ENCODE measurements around the gene FIS1. TPM values are rescaled to one million over a fixed set of nuclear protein-coding genes. Genes with fewer than 3 reads are reported as not detected.

FIS1 gene
- total and polyA plus RNA-seq, 4 experiments from 2014 or later: 100 to 198 (median 145) TPM

DNA sequence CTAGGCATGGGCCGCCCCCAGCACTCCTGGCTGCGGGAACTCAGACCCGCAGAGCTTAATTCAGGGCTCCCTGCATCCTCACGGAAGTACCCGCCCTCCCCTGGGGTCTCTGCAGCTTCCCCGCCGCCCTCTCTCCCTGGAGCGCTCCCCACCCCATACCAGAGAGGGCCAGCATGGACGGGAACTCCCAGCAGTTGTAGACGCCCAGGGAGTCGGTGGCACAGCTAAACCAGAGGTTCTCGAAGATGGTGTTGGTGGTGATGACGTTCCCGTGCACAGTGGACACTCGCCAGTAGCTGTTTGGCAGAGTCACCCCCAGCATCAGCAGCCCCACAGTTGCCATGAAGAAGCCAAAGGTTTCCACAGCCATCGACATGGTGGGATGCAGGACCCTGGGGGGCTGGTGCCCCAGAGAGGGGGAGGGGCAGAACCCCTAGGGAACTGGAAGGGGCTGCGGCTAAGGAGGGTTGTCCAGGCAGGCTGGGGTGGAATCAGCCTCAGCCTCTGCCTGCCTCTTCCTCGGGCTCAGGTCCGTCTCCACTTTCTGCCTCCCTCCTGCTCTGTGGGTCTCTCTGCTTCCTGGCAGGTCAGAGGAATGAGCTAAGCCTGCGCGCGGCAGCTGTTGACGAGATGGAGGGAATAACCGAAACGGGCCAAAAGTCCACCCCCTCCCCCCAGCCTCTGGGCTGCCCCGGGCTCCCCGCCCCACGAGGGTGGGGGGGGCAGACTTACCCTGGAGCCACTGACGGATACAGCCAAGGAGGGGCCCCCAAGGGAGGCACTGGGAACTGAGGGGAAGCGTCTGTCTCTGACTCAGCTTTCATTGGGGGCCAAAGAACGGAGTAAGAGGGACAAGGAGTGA lies 7.4 kb downstream of the FIS1 start, which contains the start of gene CLDN15:
Gene CLDN15 (minus strand): TSS at position 597 of the 862 bp plus-strand sequence. CDS start 221 bp downstream, at position 376.
- no peak within 1 kb of the TSS for H3K4me3 Mint-ChIP-seq
- Histone ChIP-seq H3K9me3 (ENCODE audit: control insufficient read depth in 1 of 2, low read length in 2 of 2) (no peaks in the 10 kb centered on the region), H3K36me3 (ENCODE audit: insufficient read depth, low read length) (peaks cover 34% of the 10 kb centered on the region), H3K27ac (ENCODE audit: low read depth, low read length) (no peak within 1 kb of the TSS), H3K27me3 (ENCODE audit: insufficient read depth, low read length) (no peaks in the 10 kb centered on the region), H3K4me3 (ENCODE audit: low read length in 2 of 2) (no peak within 1 kb of the TSS), H3K4me1 (ENCODE audit: insufficient read depth, low read length) (no peaks in the 10 kb centered on the region)
- peak within 1 kb of the TSS in 1 of 7 donors; percentile 35 for H3K27ac Mint-ChIP-seq
- H3K9me3 Mint-ChIP-seq: no peaks in the 10 kb centered on the region
- ChIA-PET POLR2A (ENCODE audit: partially characterized antibody) (interaction anchor here (1.0 to 2.0 kb wide), 3 partner anchors 11 to 20 kb away, joined by 4 to 6 read pairs (median 4); partner anchors contain the start of genes PLOD3 and ZNHIT1), CTCF (ENCODE audit: partially characterized antibody) (interaction anchor here (1.4 kb wide), 1 partner anchor 12 kb away, joined by 4 read pairs; no protein-coding TSS in a partner anchor)
- H3K4me1 Mint-ChIP-seq: peaks cover 0 to 8% (median 1%) of the 10 kb centered on the region in 4 donors
- no peaks in the 10 kb centered on the region for H3K27me3 Mint-ChIP-seq
- intact Hi-C loops (cut with micrococcal nuclease): no loop called here
- H3K36me3 Mint-ChIP-seq: peaks cover 4 to 20% of the 10 kb centered on the region in 2 donors
- DNase-seq: no peak

DNA sequence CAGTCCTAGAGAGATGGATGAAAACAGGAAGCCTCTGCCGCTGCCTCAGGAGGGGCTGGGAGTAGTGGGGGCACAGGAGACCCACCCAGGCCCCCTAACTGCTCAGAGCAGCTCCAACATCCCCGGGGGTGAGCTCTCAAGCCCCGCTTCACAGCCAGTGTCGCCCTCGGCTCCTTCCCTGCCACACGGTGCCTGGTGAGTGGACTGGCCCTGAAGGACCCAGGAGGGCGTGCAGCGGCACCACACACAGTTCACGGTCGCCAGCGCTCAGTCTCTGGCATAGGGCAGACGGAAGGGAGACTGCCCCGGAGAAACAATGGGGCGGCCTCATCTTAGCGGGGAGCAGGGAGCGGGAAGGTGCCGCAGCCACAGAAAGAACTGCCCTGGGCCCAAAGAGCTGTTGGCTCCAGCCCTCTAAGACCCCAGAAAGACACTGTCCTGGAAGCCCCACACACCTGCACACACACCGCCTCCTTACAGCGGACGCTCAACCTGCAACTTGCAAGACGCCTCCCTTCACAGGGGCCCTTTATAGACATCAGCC lies 8.5 kb downstream of the FIS1 start:
- ChIA-PET CTCF (ENCODE audit: partially characterized antibody) (interaction anchor here (2.9 kb wide), 1 partner anchor 8 kb away, joined by 24 read pairs; the partner anchor contains the start of gene FIS1), POLR2A (ENCODE audit: partially characterized antibody) (interaction anchor here (1.0 to 2.0 kb wide), 2 partner anchors 16 to 19 kb away, joined by 4 to 6 read pairs; partner anchors contain the start of genes PLOD3 and ZNHIT1)
- intact Hi-C loops (cut with micrococcal nuclease): no loop called here

DNA sequence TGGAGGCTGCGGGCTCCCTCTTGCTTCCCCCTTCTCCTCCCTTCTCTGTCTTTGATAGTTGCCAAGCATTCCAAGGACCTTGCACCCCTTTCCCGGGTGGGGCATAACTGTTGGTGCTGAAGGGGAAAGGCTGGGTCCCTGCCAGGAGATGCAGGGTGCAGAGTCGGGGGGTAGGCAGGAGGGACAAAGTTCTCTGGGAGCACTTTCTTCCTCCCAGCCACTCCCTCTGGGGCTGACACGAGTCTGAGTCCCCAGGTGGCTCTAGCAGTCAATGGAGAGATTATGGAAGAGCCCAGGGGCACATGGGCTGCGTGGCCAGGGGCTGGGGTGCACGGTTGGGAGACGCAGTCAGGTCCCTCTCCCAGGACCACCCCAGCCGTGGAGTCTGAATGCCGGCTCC lies 9.4 kb downstream of the FIS1 start:
- Histone ChIP-seq H3K27ac (ENCODE audit: low read depth, low read length) (no peak overlapping the region), H3K27me3 (ENCODE audit: insufficient read depth, low read length) (no peaks in the 10 kb centered on the region), H3K4me1 (ENCODE audit: insufficient read depth, low read length) (no peaks in the 10 kb centered on the region), H3K36me3 (ENCODE audit: insufficient read depth, low read length) (peaks cover 28% of the 10 kb centered on the region), H3K4me3 (ENCODE audit: low read length in 2 of 2) (no peak overlapping the region), H3K9me3 (ENCODE audit: control insufficient read depth in 1 of 2, low read length in 2 of 2) (no peaks in the 10 kb centered on the region)
- H3K27me3 Mint-ChIP-seq: no peaks in the 10 kb centered on the region
- intact Hi-C loops (cut with micrococcal nuclease): no loop called here
- peaks cover 0 to 2% (median 0%) of the 10 kb centered on the region in 8 donors for H3K9me3 Mint-ChIP-seq
- no peak overlapping the region for H3K27ac Mint-ChIP-seq
- H3K4me3 Mint-ChIP-seq: no peak overlapping the region
- peaks cover 0 to 4% (median 2%) of the 10 kb centered on the region in 4 donors for H3K4me1 Mint-ChIP-seq
- no peak for DNase-seq
- ChIA-PET CTCF (ENCODE audit: partially characterized antibody) (interaction anchor here (1.8 to 2.9 kb wide), 2 partner anchors 9 to 47 kb away, joined by 4 to 24 read pairs; partner anchors contain the start of gene FIS1), POLR2A (ENCODE audit: partially characterized antibody) (interaction anchor here (1.2 kb wide), 1 partner anchor 8 kb away, joined by 7 read pairs; no protein-coding TSS in a partner anchor)
- peaks cover 7 to 21% of the 10 kb centered on the region in 2 donors for H3K36me3 Mint-ChIP-seq

More for the DNA sequence above, 8.5 kb downstream of the FIS1 start:
- no peak for DNase-seq
- H3K9me3 ChIP-seq (ENCODE audit: control insufficient read depth in 1 of 2, low read length in 2 of 2): no peaks in the 10 kb centered on the region
- no peak overlapping the region for H3K4me3 Mint-ChIP-seq
- H3K4me3 ChIP-seq (ENCODE audit: low read length in 2 of 2): no peak overlapping the region
- peaks cover 4 to 22% of the 10 kb centered on the region in 2 donors for H3K36me3 Mint-ChIP-seq
- H3K4me1 Mint-ChIP-seq: peaks cover 0 to 5% (median under 1%) of the 10 kb centered on the region in 4 donors
- no peak overlapping the region for H3K27ac ChIP-seq (ENCODE audit: low read depth, low read length)
- no peaks in the 10 kb centered on the region for H3K27me3 Mint-ChIP-seq
- no peaks in the 10 kb centered on the region for H3K9me3 Mint-ChIP-seq
- H3K27me3 ChIP-seq (ENCODE audit: insufficient read depth, low read length): no peaks in the 10 kb centered on the region
- peaks cover 34% of the 10 kb centered on the region for H3K36me3 ChIP-seq (ENCODE audit: insufficient read depth, low read length)
- no peak overlapping the region for H3K27ac Mint-ChIP-seq
- H3K4me1 ChIP-seq (ENCODE audit: insufficient read depth, low read length): no peaks in the 10 kb centered on the region

DNA sequence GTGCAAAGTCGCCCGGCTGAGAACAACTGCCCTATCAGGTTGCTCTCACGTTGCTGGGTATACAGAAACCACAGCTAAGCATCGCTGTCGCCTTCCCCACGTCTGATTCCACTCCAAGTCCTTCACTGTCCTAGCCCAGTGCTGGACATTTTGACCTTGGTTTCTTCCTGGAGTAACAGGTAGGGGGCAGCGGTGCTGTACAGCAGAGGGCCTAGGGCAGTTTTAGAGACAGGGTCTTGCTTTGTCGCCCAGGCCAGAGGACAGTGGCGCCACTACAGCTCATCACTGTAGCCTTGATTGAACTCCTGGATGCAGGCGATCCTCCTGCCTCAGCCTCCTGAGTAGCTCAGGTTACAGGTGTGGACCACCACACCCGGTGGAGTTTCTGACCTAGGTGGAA lies 9.8 kb downstream of the FIS1 start:
- ChIA-PET POLR2A (ENCODE audit: partially characterized antibody) (interaction anchor here (1.2 to 2.8 kb wide), 2 partner anchors 8 to 17 kb away, joined by 7 read pairs; no protein-coding TSS in a partner anchor), CTCF (ENCODE audit: partially characterized antibody) (interaction anchor here (1.8 to 2.9 kb wide), 2 partner anchors 9 to 47 kb away, joined by 4 to 24 read pairs; partner anchors contain the start of gene FIS1)
- Mint-ChIP-seq H3K27ac (peak overlapping the region in 1 of 7 donors; percentile 32), H3K9me3 (peaks cover 0 to 2% (median 0%) of the 10 kb centered on the region in 8 donors), H3K4me3 (no peak overlapping the region), H3K4me1 (peaks cover 0 to 4% (median 2%) of the 10 kb centered on the region in 4 donors), H3K36me3 (peaks cover 8 to 22% of the 10 kb centered on the region in 2 donors), H3K27me3 (no peaks in the 10 kb centered on the region)
- H3K36me3 ChIP-seq (ENCODE audit: insufficient read depth, low read length): peaks cover 23% of the 10 kb centered on the region
- no peak overlapping the region for H3K27ac ChIP-seq (ENCODE audit: low read depth, low read length)
- no peak overlapping the region for H3K4me3 ChIP-seq (ENCODE audit: low read length in 2 of 2)
- intact Hi-C loops (cut with micrococcal nuclease): no loop called here
- no peaks in the 10 kb centered on the region for H3K4me1 ChIP-seq (ENCODE audit: insufficient read depth, low read length)
- DNase-seq: no peak
- no peaks in the 10 kb centered on the region for H3K27me3 ChIP-seq (ENCODE audit: insufficient read depth, low read length)
- no peaks in the 10 kb centered on the region for H3K9me3 ChIP-seq (ENCODE audit: control insufficient read depth in 1 of 2, low read length in 2 of 2)

DNA sequence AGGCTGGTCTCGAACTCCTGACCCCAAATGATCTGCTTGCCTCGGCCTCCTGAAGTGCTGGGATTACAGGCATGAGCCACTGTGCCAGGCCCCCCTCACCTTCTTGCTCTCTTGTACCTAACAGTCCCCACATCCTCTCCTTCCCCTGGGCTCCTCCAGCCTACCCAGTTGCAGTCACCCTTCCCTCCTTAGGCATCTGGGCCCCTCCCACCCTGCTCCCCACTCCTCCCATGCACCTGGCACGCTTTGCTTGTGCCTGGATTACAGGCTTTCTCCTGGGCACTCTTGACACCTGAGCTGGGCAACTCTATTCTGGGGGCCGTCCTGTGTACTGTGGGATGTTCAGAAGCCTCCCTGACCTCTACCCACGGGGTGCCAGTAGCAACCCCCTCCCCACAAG lies 10.2 kb downstream of the FIS1 start:
- CTCF ChIA-PET (ENCODE audit: partially characterized antibody): interaction anchor here (1.8 to 2.9 kb wide), 2 partner anchors 10 to 48 kb away, joined by 4 to 24 read pairs; partner anchors contain the start of gene FIS1
- no peaks in the 10 kb centered on the region for H3K27me3 Mint-ChIP-seq
- peaks cover 0 to 2% (median 0%) of the 10 kb centered on the region in 8 donors for H3K9me3 Mint-ChIP-seq
- no peak overlapping the region for H3K4me3 ChIP-seq (ENCODE audit: low read length in 2 of 2)
- peaks cover 8 to 22% of the 10 kb centered on the region in 2 donors for H3K36me3 Mint-ChIP-seq
- H3K4me1 Mint-ChIP-seq: peaks cover 0 to 4% (median 2%) of the 10 kb centered on the region in 4 donors
- no peak overlapping the region for H3K27ac ChIP-seq (ENCODE audit: low read depth, low read length)
- peaks cover 19% of the 10 kb centered on the region for H3K36me3 ChIP-seq (ENCODE audit: insufficient read depth, low read length)
- no peak overlapping the region for H3K4me3 Mint-ChIP-seq
- H3K27me3 ChIP-seq (ENCODE audit: insufficient read depth, low read length): no peaks in the 10 kb centered on the region
- no peaks in the 10 kb centered on the region for H3K4me1 ChIP-seq (ENCODE audit: insufficient read depth, low read length)
- H3K9me3 ChIP-seq (ENCODE audit: control insufficient read depth in 1 of 2, low read length in 2 of 2): no peaks in the 10 kb centered on the region
- intact Hi-C loops (cut with micrococcal nuclease): no loop called here
- no peak for DNase-seq
- POLR2A ChIA-PET (ENCODE audit: partially characterized antibody): interaction anchor here (1.2 to 2.8 kb wide), 2 partner anchors 9 to 17 kb away, joined by 7 read pairs; no protein-coding TSS in a partner anchor
- peak overlapping the region in 2 of 7 donors; percentile 32 to 41 for H3K27ac Mint-ChIP-seq

DNA sequence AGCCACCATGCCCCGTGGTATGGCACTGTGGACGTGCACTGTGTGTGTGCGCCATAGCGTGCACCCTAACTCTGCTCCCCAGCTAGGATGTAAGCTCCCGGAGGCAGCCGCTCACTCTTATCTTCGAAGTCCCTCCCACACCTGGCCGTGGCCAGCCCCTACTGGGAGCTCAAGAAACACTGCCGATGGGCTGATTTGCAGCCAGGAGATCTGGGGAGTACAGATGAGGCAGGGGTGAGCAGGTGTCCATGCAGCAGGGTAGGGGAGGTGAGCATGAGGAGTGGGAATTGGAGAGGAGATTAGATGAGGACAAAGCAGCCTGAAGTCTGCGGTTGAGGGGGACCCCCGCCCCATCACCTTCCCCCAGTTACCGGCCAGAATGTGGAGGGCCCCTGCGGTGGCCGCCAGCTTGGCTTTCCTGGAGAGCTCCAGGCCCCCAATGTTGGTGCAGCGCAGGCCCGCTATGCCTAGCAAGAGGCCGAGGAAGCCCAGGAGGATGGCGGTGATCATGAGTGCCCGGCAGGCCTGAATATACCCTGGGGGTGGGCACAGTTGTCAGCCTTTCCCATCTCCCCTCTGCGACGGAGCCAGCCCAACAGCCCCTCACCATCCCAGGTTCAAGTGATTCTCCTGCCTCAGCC lies 10.9 kb downstream of the FIS1 start:
- Mint-ChIP-seq H3K27ac (peak overlapping the region in 1 of 7 donors; percentile 22), H3K9me3 (peaks cover 0 to 2% (median 0%) of the 10 kb centered on the region in 8 donors), H3K27me3 (no peaks in the 10 kb centered on the region), H3K4me1 (peaks cover 0 to 4% (median 2%) of the 10 kb centered on the region in 4 donors), H3K4me3 (no peak overlapping the region), H3K36me3 (peaks cover 8 to 25% of the 10 kb centered on the region in 2 donors)
- no peaks in the 10 kb centered on the region for H3K4me1 ChIP-seq (ENCODE audit: insufficient read depth, low read length)
- ChIA-PET CTCF (ENCODE audit: partially characterized antibody) (interaction anchor here (1.8 to 2.9 kb wide), 2 partner anchors 10 to 48 kb away, joined by 4 to 24 read pairs; partner anchors contain the start of gene FIS1), POLR2A (ENCODE audit: partially characterized antibody) (interaction anchor here (2.8 kb wide), 1 partner anchor 18 kb away, joined by 7 read pairs; no protein-coding TSS in a partner anchor)
- intact Hi-C loops (cut with micrococcal nuclease): no loop called here
- H3K27ac ChIP-seq (ENCODE audit: low read depth, low read length): no peak overlapping the region
- no peaks in the 10 kb centered on the region for H3K9me3 ChIP-seq (ENCODE audit: control insufficient read depth in 1 of 2, low read length in 2 of 2)
- no peak for DNase-seq
- no peak overlapping the region for H3K4me3 ChIP-seq (ENCODE audit: low read length in 2 of 2)
- H3K36me3 ChIP-seq (ENCODE audit: insufficient read depth, low read length): peaks cover 15% of the 10 kb centered on the region
- no peaks in the 10 kb centered on the region for H3K27me3 ChIP-seq (ENCODE audit: insufficient read depth, low read length)
